ENCODE results near the gene CLIC4.

DNA sequence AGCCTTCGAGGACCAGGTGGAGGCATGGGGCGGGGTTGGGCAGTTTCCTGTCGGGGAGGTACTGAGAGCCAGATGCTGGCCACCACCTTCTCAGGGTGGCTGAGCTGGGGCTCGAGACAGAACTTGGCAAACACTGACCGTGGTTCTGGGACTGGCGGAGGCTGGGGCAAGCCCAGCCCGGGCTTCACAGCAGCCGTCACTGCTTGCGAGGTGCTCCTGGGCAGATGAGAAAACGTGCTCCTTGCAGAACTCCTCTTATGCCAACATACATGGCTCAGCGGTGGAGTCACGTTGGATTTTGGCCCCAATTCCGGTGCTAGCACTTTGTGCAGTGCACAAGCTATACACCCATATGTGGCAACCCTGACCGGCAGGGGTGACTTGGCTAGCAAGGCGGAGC is 115.6 kb downstream of the CLIC4 start:
- TF ChIP-seq, protein P1, sequence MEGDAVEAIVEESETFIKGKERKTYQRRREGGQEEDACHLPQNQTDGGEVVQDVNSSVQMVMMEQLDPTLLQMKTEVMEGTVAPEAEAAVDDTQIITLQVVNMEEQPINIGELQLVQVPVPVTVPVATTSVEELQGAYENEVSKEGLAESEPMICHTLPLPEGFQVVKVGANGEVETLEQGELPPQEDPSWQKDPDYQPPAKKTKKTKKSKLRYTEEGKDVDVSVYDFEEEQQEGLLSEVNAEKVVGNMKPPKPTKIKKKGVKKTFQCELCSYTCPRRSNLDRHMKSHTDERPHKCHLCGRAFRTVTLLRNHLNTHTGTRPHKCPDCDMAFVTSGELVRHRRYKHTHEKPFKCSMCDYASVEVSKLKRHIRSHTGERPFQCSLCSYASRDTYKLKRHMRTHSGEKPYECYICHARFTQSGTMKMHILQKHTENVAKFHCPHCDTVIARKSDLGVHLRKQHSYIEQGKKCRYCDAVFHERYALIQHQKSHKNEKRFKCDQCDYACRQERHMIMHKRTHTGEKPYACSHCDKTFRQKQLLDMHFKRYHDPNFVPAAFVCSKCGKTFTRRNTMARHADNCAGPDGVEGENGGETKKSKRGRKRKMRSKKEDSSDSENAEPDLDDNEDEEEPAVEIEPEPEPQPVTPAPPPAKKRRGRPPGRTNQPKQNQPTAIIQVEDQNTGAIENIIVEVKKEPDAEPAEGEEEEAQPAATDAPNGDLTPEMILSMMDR (IDR thresholded peaks at IDR 0.05 in 8 of 11, conservative IDR thresholded peaks at IDR 0.05 in 3 of 11): no peak
- TF ChIP-seq POLR2A (IDR thresholded peaks at IDR 0.05): no peak

All from spleen (tissue), 7 donors.